Karpas-422 (cell line): ENCODE data around the gene TUBB6. TPM values are rescaled to one million over a fixed set of nuclear protein-coding genes. Genes with fewer than 3 reads are reported as not detected.

ENCODE experiments used
- DNase-seq: peaks from one replicate; pipeline ENCODE4 v3.0.0-alpha.2; 2015
- H2AFZ ChIP-seq: fragments of 200-600 bp; sonication (generic); 2 replicates; pipeline ENCODE4 v1.6.1; 2014; ENCODE audit warnings: antibody characterized with exemption, low read length, mixed read lengths
- H3K27ac ChIP-seq: fragments of 200-600 bp; sonication (generic); 2 replicates; pipeline ENCODE4 v1.5.1; 2014; ENCODE audit warnings: mild to moderate bottlenecking, low read length, moderate library complexity
- H3K27me3 ChIP-seq: fragments of 200-600 bp; sonication (generic); 2 replicates; pipeline ENCODE4 v1.6.1; 2014; ENCODE audit warnings: low read length, mixed read lengths
- H3K36me3 ChIP-seq: fragments of 200-600 bp; sonication (generic); 2 replicates; pipeline ENCODE4 v1.6.1; 2014; ENCODE audit warnings: low read length, mixed read lengths; ENCODE audit not compliant: insufficient read depth
- H3K4me1 ChIP-seq: fragments of 200-600 bp; sonication (generic); 2 replicates; pipeline ENCODE4 v1.6.1; 2014; ENCODE audit warnings: mild to moderate bottlenecking, low read length, mixed read lengths
- H3K4me2 ChIP-seq: fragments of 200-600 bp; sonication (generic); 2 replicates; pipeline ENCODE4 v1.6.1; 2014; ENCODE audit warnings: low read length, low read depth, mild to moderate bottlenecking; ENCODE audit not compliant: poor library complexity, severe bottlenecking
- H3K4me3 ChIP-seq: fragments of 200-600 bp; sonication (generic); 2 replicates; pipeline ENCODE4 v1.5.1; 2014; ENCODE audit warnings: mild to moderate bottlenecking, antibody characterized with exemption, low read length, mixed read lengths
- H3K79me2 ChIP-seq: fragments of 200-600 bp; sonication (generic); 2 replicates; pipeline ENCODE4 v1.6.1; 2014; ENCODE audit warnings: mild to moderate bottlenecking, low read length, mixed read lengths
- H3K9ac ChIP-seq: fragments of 200-600 bp; sonication (generic); 2 replicates; pipeline ENCODE4 v1.6.0; 2014; ENCODE audit warnings: low read length
- H3K9me2 ChIP-seq: fragments of 200-600 bp; sonication (generic), shearing (Covaris generic); replicated peaks from 2 replicates; pipeline ENCODE4 v1.6.0; 2014; ENCODE audit warnings: mild to moderate bottlenecking, low read length, moderate library complexity; ENCODE audit not compliant: insufficient read depth
- H3K9me3 ChIP-seq: fragments of 300-700, 200-600 bp; sonication (generic); 2 replicates; pipeline ENCODE4 v1.6.1; 2014; ENCODE audit warnings: low read length, mixed read lengths
- H4K20me1 ChIP-seq: fragments of 200-600 bp; sonication (generic); 2 replicates; pipeline ENCODE4 v1.6.1; 2014; ENCODE audit warnings: mild to moderate bottlenecking, antibody characterized with exemption, low read length, low read depth; ENCODE audit not compliant: insufficient read depth
- total RNA-seq: library from RNA; depleted of rRNA; stranded (reverse); fragments of >200 nt; shearing (Covaris generic); gene quantifications from 2 replicates; pipeline ENCODE4 v1.2.3, GENCODE V29; 2014; ENCODE audit warnings: low replicate concordance

TUBB6 gene
- total RNA-seq, 1 experiment from 2014 or later = 0.48 TPM

GRCh38 chr18:12287684-12288402 lies 20.2 kb upstream of the TUBB6 start:
- Histone ChIP-seq H3K27ac (no peak overlapping the region), H3K9me2 (no peaks in the 10 kb centered on the region), H2AFZ (no peak overlapping the region), H3K27me3 (no peaks in the 10 kb centered on the region), H3K4me2 (no peak overlapping the region), H3K9me3 (no peaks in the 10 kb centered on the region), H3K4me1 (no peaks in the 10 kb centered on the region), H3K4me3 (no peak overlapping the region), H3K9ac (no peak overlapping the region), H3K36me3 (no peaks in the 10 kb centered on the region), H3K79me2 (no peaks in the 10 kb centered on the region), H4K20me1 (no peaks in the 10 kb centered on the region)
- no peak for DNase-seq

- Histone ChIP-seq H3K36me3 (no peaks in the 10 kb centered on the region), H3K9me2 (no peaks in the 10 kb centered on the region), H3K4me3 (no peak overlapping the region), H3K9ac (no peak overlapping the region), H4K20me1 (no peaks in the 10 kb centered on the region), H3K79me2 (no peaks in the 10 kb centered on the region), H3K27me3 (no peaks in the 10 kb centered on the region), H3K9me3 (no peaks in the 10 kb centered on the region), H3K4me1 (no peaks in the 10 kb centered on the region), H3K27ac (no peak overlapping the region), H2AFZ (no peak overlapping the region), H3K4me2 (no peak overlapping the region)
- DNase-seq = no peak
Measured at GRCh38 chr18:12288403-12288755, 19.7 kb upstream of the TUBB6 start.

GRCh38 chr18:12290086-12290485 lies 18.0 kb upstream of the TUBB6 start:
- Histone ChIP-seq H3K4me2 (no peak overlapping the region), H3K4me3 (no peak overlapping the region), H3K9me2 (no peaks in the 10 kb centered on the region), H3K36me3 (no peaks in the 10 kb centered on the region), H4K20me1 (no peaks in the 10 kb centered on the region), H3K27ac (no peak overlapping the region), H3K9me3 (no peaks in the 10 kb centered on the region), H3K9ac (no peak overlapping the region), H3K27me3 (no peaks in the 10 kb centered on the region), H3K4me1 (no peaks in the 10 kb centered on the region), H2AFZ (no peak overlapping the region), H3K79me2 (no peaks in the 10 kb centered on the region)
- DNase-seq = no peak

GRCh38 chr18:12291161-12291560 lies 16.9 kb upstream of the TUBB6 start:
- no peak overlapping the region for H3K9ac ChIP-seq
- H3K36me3 ChIP-seq = no peaks in the 10 kb centered on the region
- H3K9me3 ChIP-seq = no peaks in the 10 kb centered on the region
- H2AFZ ChIP-seq = no peak overlapping the region
- H4K20me1 ChIP-seq = no peaks in the 10 kb centered on the region
- no peaks in the 10 kb centered on the region for H3K4me1 ChIP-seq
- no peak for DNase-seq
- H3K4me3 ChIP-seq = no peak overlapping the region
- H3K79me2 ChIP-seq = no peaks in the 10 kb centered on the region
- H3K4me2 ChIP-seq = no peak overlapping the region
- H3K27ac ChIP-seq = no peak overlapping the region
- no peaks in the 10 kb centered on the region for H3K27me3 ChIP-seq
- no peaks in the 10 kb centered on the region for H3K9me2 ChIP-seq

GRCh38 chr18:12291690-12292089 lies 16.4 kb upstream of the TUBB6 start:
- Histone ChIP-seq H3K36me3 (no peaks in the 10 kb centered on the region), H3K27ac (no peak overlapping the region), H2AFZ (no peak overlapping the region), H3K79me2 (no peaks in the 10 kb centered on the region), H3K9me3 (no peaks in the 10 kb centered on the region), H3K9ac (no peak overlapping the region), H3K9me2 (no peaks in the 10 kb centered on the region), H4K20me1 (no peaks in the 10 kb centered on the region), H3K4me2 (no peak overlapping the region), H3K27me3 (no peaks in the 10 kb centered on the region), H3K4me3 (no peak overlapping the region), H3K4me1 (no peaks in the 10 kb centered on the region)
- DNase-seq = no peak

- H3K4me3 ChIP-seq = no peak overlapping the region
- no peaks in the 10 kb centered on the region for H3K9me3 ChIP-seq
- H3K36me3 ChIP-seq = no peaks in the 10 kb centered on the region
- H3K9ac ChIP-seq = no peak overlapping the region
- H3K79me2 ChIP-seq = no peaks in the 10 kb centered on the region
- no peak overlapping the region for H2AFZ ChIP-seq
- no peaks in the 10 kb centered on the region for H3K4me1 ChIP-seq
- no peaks in the 10 kb centered on the region for H3K9me2 ChIP-seq
- H3K4me2 ChIP-seq = no peak overlapping the region
- no peak for DNase-seq
- H3K27ac ChIP-seq = no peak overlapping the region
- H4K20me1 ChIP-seq = no peaks in the 10 kb centered on the region
- H3K27me3 ChIP-seq = no peaks in the 10 kb centered on the region
Measured at GRCh38 chr18:12293831-12294230, 14.2 kb upstream of the TUBB6 start.

- Histone ChIP-seq H3K27ac (no peak overlapping the region), H2AFZ (no peak overlapping the region), H3K36me3 (no peaks in the 10 kb centered on the region), H3K9me3 (no peaks in the 10 kb centered on the region), H3K9ac (no peak overlapping the region), H4K20me1 (no peaks in the 10 kb centered on the region), H3K4me1 (no peaks in the 10 kb centered on the region), H3K4me3 (no peak overlapping the region), H3K4me2 (no peak overlapping the region), H3K9me2 (no peaks in the 10 kb centered on the region), H3K79me2 (no peaks in the 10 kb centered on the region), H3K27me3 (no peaks in the 10 kb centered on the region)
- DNase-seq = no peak
Measured at GRCh38 chr18:12295389-12296086, 12.5 kb upstream of the TUBB6 start.

GRCh38 chr18:12296087-12296403 lies 12.0 kb upstream of the TUBB6 start:
- Histone ChIP-seq H4K20me1 (no peaks in the 10 kb centered on the region), H3K36me3 (no peaks in the 10 kb centered on the region), H3K9me3 (no peaks in the 10 kb centered on the region), H3K9ac (no peak overlapping the region), H3K79me2 (no peaks in the 10 kb centered on the region), H3K4me2 (no peak overlapping the region), H3K4me3 (no peak overlapping the region), H3K27ac (no peak overlapping the region), H3K4me1 (no peaks in the 10 kb centered on the region), H3K9me2 (no peaks in the 10 kb centered on the region), H3K27me3 (no peaks in the 10 kb centered on the region), H2AFZ (no peak overlapping the region)
- no peak for DNase-seq
